ENCODE measurements around the gene KCNAB1. TPM values are rescaled to one million over a fixed set of nuclear protein-coding genes. Genes with fewer than 3 reads are reported as not detected.

Gene KCNAB1
- total RNA-seq, 1 experiment from 2014 or later = 1.4 TPM

DNA sequence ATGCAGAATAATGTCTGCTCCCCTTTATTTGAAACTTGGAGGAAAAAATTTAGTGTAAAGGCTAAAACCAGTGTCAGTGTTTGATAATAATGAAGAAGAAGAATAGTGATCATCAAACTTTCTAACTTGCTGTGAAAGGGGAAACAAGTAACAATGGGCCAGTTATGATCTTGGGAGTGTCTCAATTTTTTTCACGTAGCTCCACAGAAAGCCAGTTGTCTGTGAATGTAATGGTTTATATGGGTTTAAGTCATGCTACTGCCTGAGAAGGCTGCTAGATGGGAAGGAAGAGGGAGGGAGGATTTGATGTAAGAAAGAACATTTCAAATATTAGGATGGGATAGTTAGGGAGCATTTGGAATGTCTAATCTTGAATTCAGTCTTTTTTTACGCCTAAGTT is 455.7 kb downstream of the KCNAB1 start:
- Histone ChIP-seq H2AFZ (no peak overlapping the region), H3K27ac (no peak overlapping the region), H3K27me3 (ENCODE audit: insufficient read depth, low read depth) (no peaks in the 10 kb centered on the region), H3K36me3 (ENCODE audit: low read depth) (no peaks in the 10 kb centered on the region), H4K20me1 (ENCODE audit: insufficient read depth) (no peaks in the 10 kb centered on the region), H3K4me3 (no peak overlapping the region), H3K9me2 (ENCODE audit: insufficient read depth) (no peaks in the 10 kb centered on the region; the same call in 1 of the 2 replicates), H3K4me2 (no peak overlapping the region), H3K9me3 (ENCODE audit: insufficient read depth, low read depth) (no peaks in the 10 kb centered on the region), H3K79me2 (ENCODE audit: low read depth) (no peaks in the 10 kb centered on the region), H3K4me1 (replicated peaks; ENCODE audit: insufficient read depth) (no peaks in the 10 kb centered on the region), H3F3A (ENCODE audit: insufficient read depth, low read depth) (no peaks in the 10 kb centered on the region)
- ChIA-PET CTCF (no interaction called here), POLR2A (ENCODE audit: unreplicated experiment) (no interaction called here)
- intact Hi-C loops (cut with micrococcal nuclease; ENCODE audit: unreplicated experiment) = no loop called here
- DNase-seq = no peak
- no peak for TF ChIP-seq EZH2 (IDR thresholded peaks at IDR 0.05; ENCODE audit: low read depth)
- no peak for TF ChIP-seq CTCF (conservative IDR thresholded peaks at IDR 0.05)
- BruUV-seq (replicated peaks) = no TSS peak

DNA sequence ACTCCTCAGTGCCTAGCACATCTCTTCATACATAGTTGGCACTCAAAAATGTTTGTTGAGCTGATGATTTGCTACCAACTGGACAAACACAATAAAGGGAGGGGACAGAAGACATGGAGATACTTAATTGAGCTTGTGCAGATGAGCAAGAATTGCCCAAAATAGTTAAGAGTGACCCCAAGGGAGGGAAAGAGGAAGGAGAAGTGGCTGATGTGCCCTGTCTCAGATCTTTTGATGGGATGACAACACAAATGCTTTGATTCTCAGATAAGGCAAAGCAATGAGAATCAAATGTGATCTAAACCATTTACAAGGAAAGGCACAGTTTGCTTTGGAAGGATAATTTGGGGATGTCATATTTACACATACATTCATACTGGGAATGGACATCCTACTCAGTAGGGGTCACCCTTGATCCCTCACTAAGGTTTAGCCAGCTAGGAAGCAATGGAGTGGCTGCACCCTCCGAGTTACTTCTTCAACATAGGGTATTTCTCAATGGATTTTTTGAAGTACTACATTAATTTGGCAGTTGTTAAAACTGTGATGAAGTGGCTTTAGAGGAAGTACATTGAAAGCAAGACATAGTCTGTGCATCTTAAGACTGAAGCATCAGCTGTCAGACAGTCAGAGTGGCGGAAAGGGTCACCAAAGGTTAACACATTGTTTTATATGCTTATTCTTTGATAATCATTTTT is 456.4 kb downstream of the KCNAB1 start:
- CTCF ChIA-PET = no interaction called here
- intact Hi-C loops (cut with micrococcal nuclease; ENCODE audit: unreplicated experiment) = loop anchor here (1.0 kb wide), 1 partner anchor 98 kb away; the partner anchor contains the start of gene TIPARP
- POLR2A ChIA-PET (ENCODE audit: unreplicated experiment) = no interaction called here

GRCh38 chr3:156577736-156578135 is 457.4 kb downstream of the KCNAB1 start:
- no peak overlapping the region for H2AFZ ChIP-seq
- H3F3A ChIP-seq (ENCODE audit: insufficient read depth, low read depth) = no peaks in the 10 kb centered on the region
- no peaks in the 10 kb centered on the region for H3K27me3 ChIP-seq (ENCODE audit: insufficient read depth, low read depth)
- TF ChIP-seq EZH2 (IDR thresholded peaks at IDR 0.05; ENCODE audit: low read depth) = no peak
- no peaks in the 10 kb centered on the region for H3K79me2 ChIP-seq (ENCODE audit: low read depth)
- H3K4me2 ChIP-seq = no peak overlapping the region
- POLR2A ChIA-PET (ENCODE audit: unreplicated experiment) = no interaction called here
- no TSS peak for BruUV-seq (replicated peaks)
- no peaks in the 10 kb centered on the region for H3K4me1 ChIP-seq (replicated peaks; ENCODE audit: insufficient read depth)
- H3K4me3 ChIP-seq = no peak overlapping the region
- no peak overlapping the region for H3K27ac ChIP-seq
- CTCF ChIA-PET = no interaction called here
- H3K9me3 ChIP-seq (ENCODE audit: insufficient read depth, low read depth) = no peaks in the 10 kb centered on the region
- DNase-seq = no peak
- H4K20me1 ChIP-seq (ENCODE audit: insufficient read depth) = no peaks in the 10 kb centered on the region
- intact Hi-C loops (cut with micrococcal nuclease; ENCODE audit: unreplicated experiment) = loop anchor here (1.0 kb wide), 1 partner anchor 97 kb away; the partner anchor contains the start of gene TIPARP
- H3K36me3 ChIP-seq (ENCODE audit: low read depth) = no peaks in the 10 kb centered on the region
- H3K9me2 ChIP-seq (ENCODE audit: insufficient read depth) = no peaks in the 10 kb centered on the region

More for the DNA sequence above, 456.4 kb downstream of the KCNAB1 start:
- H3K4me2 ChIP-seq = no peak overlapping the region
- H3K27ac ChIP-seq = no peak overlapping the region
- H4K20me1 ChIP-seq (ENCODE audit: insufficient read depth) = no peaks in the 10 kb centered on the region
- H3K4me3 ChIP-seq = no peak overlapping the region
- no peaks in the 10 kb centered on the region for H3K9me3 ChIP-seq (ENCODE audit: insufficient read depth, low read depth)
- H3K4me1 ChIP-seq (replicated peaks; ENCODE audit: insufficient read depth) = no peaks in the 10 kb centered on the region
- H3K27me3 ChIP-seq (ENCODE audit: insufficient read depth, low read depth) = no peaks in the 10 kb centered on the region
- no peak for TF ChIP-seq EZH2 (IDR thresholded peaks at IDR 0.05; ENCODE audit: low read depth)
- TF ChIP-seq CTCF (conservative IDR thresholded peaks at IDR 0.05) = no peak
- H3K36me3 ChIP-seq (ENCODE audit: low read depth) = no peaks in the 10 kb centered on the region
- H2AFZ ChIP-seq = no peak overlapping the region
- H3F3A ChIP-seq (ENCODE audit: insufficient read depth, low read depth) = no peaks in the 10 kb centered on the region
- H3K9me2 ChIP-seq (ENCODE audit: insufficient read depth) = no peaks in the 10 kb centered on the region; the same call in 1 of the 2 replicates
- no peak for DNase-seq
- H3K79me2 ChIP-seq (ENCODE audit: low read depth) = no peaks in the 10 kb centered on the region
- no TSS peak for BruUV-seq (replicated peaks)

All from PC-9 (cell line).